ENCODE data around the gene SPNS3. TPM values are rescaled to one million over a fixed set of nuclear protein-coding genes. Genes with fewer than 3 reads are reported as not detected.

SPNS3 gene
- total and polyA plus RNA-seq, 4 donors = 0.40 to 1.6 (median 0.52) TPM

GRCh38 chr17:4534515-4534914, 100.8 kb downstream of the SPNS3 start:
- Histone ChIP-seq H3K36me3 (ENCODE audit: control insufficient read depth in 4 of 4, insufficient read depth in 4 of 4, low read length in 4 of 4) (peaks cover 0 to 29% (median 1%) of the 10 kb centered on the region in 4 donors), H3K9ac (ENCODE audit: insufficient read depth in 1 of 2, low read length in 2 of 2) (no peak overlapping the region), H3K27ac (ENCODE audit: low read depth in 1 of 2, low read length in 1 of 2) (peak overlapping the region in 1 of 2 donors; percentile 55), H3K4me3 (no peak overlapping the region), H3K27me3 (ENCODE audit: control insufficient read depth in 3 of 3, insufficient read depth in 3 of 3, low read length in 2 of 3) (no peaks in the 10 kb centered on the region), H3K4me1 (ENCODE audit: control insufficient read depth in 5 of 5, insufficient read depth in 5 of 5, low read length in 5 of 5) (peaks cover 0 to 41% (median 16%) of the 10 kb centered on the region in 5 donors), H3K9me3 (ENCODE audit: control insufficient read depth in 4 of 4, insufficient read depth in 3 of 4, low read length in 3 of 4) (no peaks in the 10 kb centered on the region)
- WGBS, 2 donors = 69 to 73% methylated on average over 16 to 17 of the region's 17 CpGs
- DNase-seq (no peak), ATAC-seq (ENCODE audit: insufficient read depth, low FRiP score) (no peak)
- TF ChIP-seq CTCF (IDR thresholded peaks at IDR 0.05; ENCODE audit: control extremely low read depth, extremely low read depth) = no peak

- Histone ChIP-seq H3K9ac (ENCODE audit: insufficient read depth in 1 of 2, low read length in 2 of 2) (no peak overlapping the region), H3K4me3 (no peak overlapping the region), H3K36me3 (ENCODE audit: control insufficient read depth in 4 of 4, insufficient read depth in 4 of 4, low read length in 4 of 4) (peaks cover 0 to 31% (median 5%) of the 10 kb centered on the region in 4 donors), H3K9me3 (ENCODE audit: control insufficient read depth in 4 of 4, insufficient read depth in 3 of 4, low read length in 3 of 4) (no peaks in the 10 kb centered on the region), H3K27me3 (ENCODE audit: control insufficient read depth in 3 of 3, insufficient read depth in 3 of 3, low read length in 2 of 3) (no peaks in the 10 kb centered on the region), H3K4me1 (ENCODE audit: control insufficient read depth in 5 of 5, insufficient read depth in 5 of 5, low read length in 5 of 5) (peaks cover 0 to 35% (median 16%) of the 10 kb centered on the region in 5 donors), H3K27ac (ENCODE audit: low read depth in 1 of 2, low read length in 1 of 2) (peak overlapping the region in 1 of 2 donors; percentile 15)
- no peak for TF ChIP-seq CTCF (IDR thresholded peaks at IDR 0.05; ENCODE audit: control extremely low read depth, extremely low read depth)
- DNase-seq (no peak), ATAC-seq (ENCODE audit: insufficient read depth, low FRiP score) (no peak)
- WGBS, 2 donors = 78 to 83% methylated on average over 27 of the region's 27 CpGs
Observed at GRCh38 chr17:4534928-4535666, 101.4 kb downstream of the SPNS3 start.

GRCh38 chr17:4535667-4536258, 102.0 kb downstream of the SPNS3 start:
- peak overlapping the region in 1 of 2 donors; percentile 79 for H3K27ac ChIP-seq (ENCODE audit: low read depth in 1 of 2, low read length in 1 of 2)
- H3K9me3 ChIP-seq (ENCODE audit: control insufficient read depth in 4 of 4, insufficient read depth in 3 of 4, low read length in 3 of 4) = no peaks in the 10 kb centered on the region
- 77 to 80% methylated on average over 18 to 19 of the region's 19 CpGs for WGBS, 2 donors
- H3K4me1 ChIP-seq (ENCODE audit: control insufficient read depth in 5 of 5, insufficient read depth in 5 of 5, low read length in 5 of 5) = peaks cover 0 to 31% (median 16%) of the 10 kb centered on the region in 5 donors
- no peak overlapping the region for H3K9ac ChIP-seq (ENCODE audit: insufficient read depth in 1 of 2, low read length in 2 of 2)
- peaks cover 0 to 37% (median 6%) of the 10 kb centered on the region in 4 donors for H3K36me3 ChIP-seq (ENCODE audit: control insufficient read depth in 4 of 4, insufficient read depth in 4 of 4, low read length in 4 of 4)
- TF ChIP-seq CTCF (IDR thresholded peaks at IDR 0.05; ENCODE audit: control extremely low read depth, extremely low read depth) = no peak
- H3K4me3 ChIP-seq = no peak overlapping the region
- H3K27me3 ChIP-seq (ENCODE audit: control insufficient read depth in 3 of 3, insufficient read depth in 3 of 3, low read length in 2 of 3) = no peaks in the 10 kb centered on the region
- ATAC-seq (ENCODE audit: insufficient read depth, low FRiP score) (no peak), DNase-seq (no peak)
